WTC11 (cell line): ENCODE results near the gene STIM2. TPM values are rescaled to one million over a fixed set of nuclear protein-coding genes. Genes with fewer than 3 reads are reported as not detected.

Source experiments
- ATAC-seq: fragments of 200-7000 bp; cut with Tn5 transposase; 2 replicates; pipeline ENCODE4 v1.10.0; 2021; ENCODE audit warnings: mild to moderate bottlenecking, moderate library complexity
- CTCF ChIA-PET: fragments of 300-600 bp; sonication (Branson Sonifier 250); formaldehyde crosslinking; loops from one replicate; lab custom pipeline; 2021; ENCODE audit warnings: antibody characterized with exemption; lab: Charles Lee
- POLR2A ChIA-PET: fragments of 350-600 bp; sonication (Branson Sonifier 250); formaldehyde crosslinking; loops from one replicate; lab custom pipeline; 2021; ENCODE audit warnings: antibody characterized with exemption; lab: Charles Lee
- DNase-seq: peaks from one replicate; pipeline ENCODE4 v3.0.0; 2021; ENCODE audit warnings: low spot score
- H3K27ac Mint-ChIP-seq: 2 replicates; pipeline ENCODE4 v1.8.0; 2021; ENCODE audit warnings: mixed read lengths
- H3K27me3 Mint-ChIP-seq: 2 replicates; pipeline ENCODE4 v1.8.0; 2021; ENCODE audit warnings: low read depth, mild to moderate bottlenecking, moderate library complexity, mixed read lengths
- H3K36me3 Mint-ChIP-seq: 2 replicates; pipeline ENCODE4 v1.8.0; 2021; ENCODE audit warnings: mixed read lengths
- H3K4me1 Mint-ChIP-seq: 2 replicates; pipeline ENCODE4 v1.8.0; 2022; ENCODE audit warnings: mixed read lengths
- H3K4me3 Mint-ChIP-seq: 2 replicates; pipeline ENCODE4 v1.8.0; 2021; ENCODE audit warnings: mild to moderate bottlenecking, moderate library complexity, mixed read lengths
- H3K9me3 Mint-ChIP-seq: 2 replicates; pipeline ENCODE4 v1.8.0; 2021; ENCODE audit warnings: mixed read lengths
- MYBL2 ChIP-seq: sonication (generic); formaldehyde crosslinking; IDR thresholded peaks from 2 replicates; pipeline ENCODE4 v1.8.1; 2023; ENCODE audit warnings: mild to moderate bottlenecking, moderate library complexity, missing genetic modification reagents
- SMAD3 ChIP-seq: sonication (generic); formaldehyde crosslinking; IDR thresholded peaks from 2 replicates; pipeline ENCODE4 v1.8.0; 2022; ENCODE audit warnings: missing genetic modification reagents, mild to moderate bottlenecking, borderline replicate concordance
- SOX15 ChIP-seq: fragments of 250-450 bp; sonication (Bioruptor Pico); IDR thresholded peaks from 2 replicates; pipeline ENCODE4 v1.9.0; 2021; ENCODE audit warnings: mild to moderate bottlenecking
- ZNF416 ChIP-seq: fragments of 250-450 bp; sonication (Bioruptor Pico); IDR thresholded peaks from 2 replicates; pipeline ENCODE4 v1.9.0; 2021; ENCODE audit warnings: mild to moderate bottlenecking, inconsistent platforms
- total RNA-seq: library from RNA; stranded (reverse); gene quantifications from 3 replicates; pipeline ENCODE4 v1.2.3, GENCODE V29; 2021
- TF ChIP-seq, protein P1 (sequence below): sonication (generic); formaldehyde crosslinking; IDR thresholded peaks from 2 replicates; pipeline ENCODE4 v1.8.0; 2022; ENCODE audit warnings: missing genetic modification reagents
- TF ChIP-seq, protein P2 (sequence below): fragments of 250-450 bp; sonication (Bioruptor Pico); IDR thresholded peaks from 2 replicates; pipeline ENCODE4 v1.9.0; 2021; ENCODE audit warnings: mild to moderate bottlenecking
- TF ChIP-seq, protein P3 (sequence below): sonication (generic); formaldehyde crosslinking; IDR thresholded peaks from 2 replicates; pipeline ENCODE4 v1.8.1; 2023; ENCODE audit warnings: mild to moderate bottlenecking, missing genetic modification reagents, borderline replicate concordance
- TF ChIP-seq, protein P4 (sequence below): sonication (generic); formaldehyde crosslinking; IDR thresholded peaks from 2 replicates; pipeline ENCODE4 v1.8.1; 2023; ENCODE audit warnings: mild to moderate bottlenecking, missing genetic modification reagents, moderate library complexity
- TF ChIP-seq, protein P5 (sequence below): sonication (generic); formaldehyde crosslinking; IDR thresholded peaks from 2 replicates; pipeline ENCODE4 v1.8.0; 2023; ENCODE audit warnings: missing genetic modification reagents, mild to moderate bottlenecking, borderline replicate concordance

Gene STIM2
- total RNA-seq, 1 experiment from 2014 or later, result 22.4 TPM

- TF ChIP-seq, protein P1, sequence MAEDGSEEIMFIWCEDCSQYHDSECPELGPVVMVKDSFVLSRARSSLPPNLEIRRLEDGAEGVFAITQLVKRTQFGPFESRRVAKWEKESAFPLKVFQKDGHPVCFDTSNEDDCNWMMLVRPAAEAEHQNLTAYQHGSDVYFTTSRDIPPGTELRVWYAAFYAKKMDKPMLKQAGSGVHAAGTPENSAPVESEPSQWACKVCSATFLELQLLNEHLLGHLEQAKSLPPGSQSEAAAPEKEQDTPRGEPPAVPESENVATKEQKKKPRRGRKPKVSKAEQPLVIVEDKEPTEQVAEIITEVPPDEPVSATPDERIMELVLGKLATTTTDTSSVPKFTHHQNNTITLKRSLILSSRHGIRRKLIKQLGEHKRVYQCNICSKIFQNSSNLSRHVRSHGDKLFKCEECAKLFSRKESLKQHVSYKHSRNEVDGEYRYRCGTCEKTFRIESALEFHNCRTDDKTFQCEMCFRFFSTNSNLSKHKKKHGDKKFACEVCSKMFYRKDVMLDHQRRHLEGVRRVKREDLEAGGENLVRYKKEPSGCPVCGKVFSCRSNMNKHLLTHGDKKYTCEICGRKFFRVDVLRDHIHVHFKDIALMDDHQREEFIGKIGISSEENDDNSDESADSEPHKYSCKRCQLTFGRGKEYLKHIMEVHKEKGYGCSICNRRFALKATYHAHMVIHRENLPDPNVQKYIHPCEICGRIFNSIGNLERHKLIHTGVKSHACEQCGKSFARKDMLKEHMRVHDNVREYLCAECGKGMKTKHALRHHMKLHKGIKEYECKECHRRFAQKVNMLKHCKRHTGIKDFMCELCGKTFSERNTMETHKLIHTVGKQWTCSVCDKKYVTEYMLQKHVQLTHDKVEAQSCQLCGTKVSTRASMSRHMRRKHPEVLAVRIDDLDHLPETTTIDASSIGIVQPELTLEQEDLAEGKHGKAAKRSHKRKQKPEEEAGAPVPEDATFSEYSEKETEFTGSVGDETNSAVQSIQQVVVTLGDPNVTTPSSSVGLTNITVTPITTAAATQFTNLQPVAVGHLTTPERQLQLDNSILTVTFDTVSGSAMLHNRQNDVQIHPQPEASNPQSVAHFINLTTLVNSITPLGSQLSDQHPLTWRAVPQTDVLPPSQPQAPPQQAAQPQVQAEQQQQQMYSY (CRISPR knock-in tag), result no peak
- TF ChIP-seq SMAD3 (no peak), SOX15 (CRISPR knock-in tag) (no peak)
- TF ChIP-seq, all 79 proteins: peak for 0
Observed at GRCh38 chr4:27000820-27001219, 140.2 kb downstream of the STIM2 start (continued).

DNA sequence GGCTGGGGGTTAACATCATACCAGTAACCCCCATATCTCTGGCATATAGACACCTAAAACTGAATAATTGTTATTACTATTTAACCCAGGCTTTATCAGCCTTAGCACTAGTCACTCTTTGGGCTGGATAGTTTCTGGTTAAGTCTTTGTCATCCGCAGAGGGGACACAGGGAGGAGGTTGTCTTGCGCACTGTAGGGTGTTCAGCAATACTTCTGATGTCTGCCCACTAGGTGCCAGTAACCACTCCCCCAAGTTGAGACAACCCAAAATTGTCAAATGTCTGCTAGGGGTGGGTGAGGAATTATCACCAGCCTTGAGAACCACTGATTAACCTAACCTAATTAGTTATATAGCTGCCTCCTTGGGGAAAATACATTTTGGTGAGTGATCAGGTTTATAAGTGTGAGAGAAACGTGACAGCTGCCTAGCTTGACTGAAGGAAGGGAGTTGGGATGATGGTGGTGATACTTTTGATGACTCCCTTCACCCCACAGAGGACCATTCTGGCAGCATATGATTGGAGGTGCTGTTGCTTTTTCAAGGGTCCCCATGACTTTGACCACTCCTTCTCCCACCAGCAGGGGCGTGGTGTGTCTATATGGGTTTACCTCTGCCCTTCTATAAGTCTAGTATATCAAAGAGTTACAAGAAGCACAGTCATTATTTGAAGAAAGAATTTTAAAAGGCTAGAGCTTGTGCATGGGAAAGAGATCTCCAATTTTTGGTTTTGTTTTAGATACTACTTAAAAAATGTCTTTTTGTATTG, 140.9 kb downstream of the STIM2 start:
- Mint-ChIP-seq H3K4me1 (peaks cover 26% of the 10 kb centered on the region), H3K27ac (no peak overlapping the region), H3K9me3 (no peaks in the 10 kb centered on the region), H3K36me3 (no peaks in the 10 kb centered on the region), H3K4me3 (no peak overlapping the region), H3K27me3 (no peaks in the 10 kb centered on the region)
- ChIA-PET POLR2A (no interaction called here), CTCF (interaction anchor here (1.0 to 2.4 kb wide), 8 partner anchors 9 to 214 kb away, joined by 3 to 9 read pairs (median 4); no protein-coding TSS in a partner anchor)
- DNase-seq, result peak; percentile 24
- TF ChIP-seq, protein P2, sequence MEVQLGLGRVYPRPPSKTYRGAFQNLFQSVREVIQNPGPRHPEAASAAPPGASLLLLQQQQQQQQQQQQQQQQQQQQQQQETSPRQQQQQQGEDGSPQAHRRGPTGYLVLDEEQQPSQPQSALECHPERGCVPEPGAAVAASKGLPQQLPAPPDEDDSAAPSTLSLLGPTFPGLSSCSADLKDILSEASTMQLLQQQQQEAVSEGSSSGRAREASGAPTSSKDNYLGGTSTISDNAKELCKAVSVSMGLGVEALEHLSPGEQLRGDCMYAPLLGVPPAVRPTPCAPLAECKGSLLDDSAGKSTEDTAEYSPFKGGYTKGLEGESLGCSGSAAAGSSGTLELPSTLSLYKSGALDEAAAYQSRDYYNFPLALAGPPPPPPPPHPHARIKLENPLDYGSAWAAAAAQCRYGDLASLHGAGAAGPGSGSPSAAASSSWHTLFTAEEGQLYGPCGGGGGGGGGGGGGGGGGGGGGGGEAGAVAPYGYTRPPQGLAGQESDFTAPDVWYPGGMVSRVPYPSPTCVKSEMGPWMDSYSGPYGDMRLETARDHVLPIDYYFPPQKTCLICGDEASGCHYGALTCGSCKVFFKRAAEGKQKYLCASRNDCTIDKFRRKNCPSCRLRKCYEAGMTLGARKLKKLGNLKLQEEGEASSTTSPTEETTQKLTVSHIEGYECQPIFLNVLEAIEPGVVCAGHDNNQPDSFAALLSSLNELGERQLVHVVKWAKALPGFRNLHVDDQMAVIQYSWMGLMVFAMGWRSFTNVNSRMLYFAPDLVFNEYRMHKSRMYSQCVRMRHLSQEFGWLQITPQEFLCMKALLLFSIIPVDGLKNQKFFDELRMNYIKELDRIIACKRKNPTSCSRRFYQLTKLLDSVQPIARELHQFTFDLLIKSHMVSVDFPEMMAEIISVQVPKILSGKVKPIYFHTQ, result no peak
- TF ChIP-seq, protein P3, sequence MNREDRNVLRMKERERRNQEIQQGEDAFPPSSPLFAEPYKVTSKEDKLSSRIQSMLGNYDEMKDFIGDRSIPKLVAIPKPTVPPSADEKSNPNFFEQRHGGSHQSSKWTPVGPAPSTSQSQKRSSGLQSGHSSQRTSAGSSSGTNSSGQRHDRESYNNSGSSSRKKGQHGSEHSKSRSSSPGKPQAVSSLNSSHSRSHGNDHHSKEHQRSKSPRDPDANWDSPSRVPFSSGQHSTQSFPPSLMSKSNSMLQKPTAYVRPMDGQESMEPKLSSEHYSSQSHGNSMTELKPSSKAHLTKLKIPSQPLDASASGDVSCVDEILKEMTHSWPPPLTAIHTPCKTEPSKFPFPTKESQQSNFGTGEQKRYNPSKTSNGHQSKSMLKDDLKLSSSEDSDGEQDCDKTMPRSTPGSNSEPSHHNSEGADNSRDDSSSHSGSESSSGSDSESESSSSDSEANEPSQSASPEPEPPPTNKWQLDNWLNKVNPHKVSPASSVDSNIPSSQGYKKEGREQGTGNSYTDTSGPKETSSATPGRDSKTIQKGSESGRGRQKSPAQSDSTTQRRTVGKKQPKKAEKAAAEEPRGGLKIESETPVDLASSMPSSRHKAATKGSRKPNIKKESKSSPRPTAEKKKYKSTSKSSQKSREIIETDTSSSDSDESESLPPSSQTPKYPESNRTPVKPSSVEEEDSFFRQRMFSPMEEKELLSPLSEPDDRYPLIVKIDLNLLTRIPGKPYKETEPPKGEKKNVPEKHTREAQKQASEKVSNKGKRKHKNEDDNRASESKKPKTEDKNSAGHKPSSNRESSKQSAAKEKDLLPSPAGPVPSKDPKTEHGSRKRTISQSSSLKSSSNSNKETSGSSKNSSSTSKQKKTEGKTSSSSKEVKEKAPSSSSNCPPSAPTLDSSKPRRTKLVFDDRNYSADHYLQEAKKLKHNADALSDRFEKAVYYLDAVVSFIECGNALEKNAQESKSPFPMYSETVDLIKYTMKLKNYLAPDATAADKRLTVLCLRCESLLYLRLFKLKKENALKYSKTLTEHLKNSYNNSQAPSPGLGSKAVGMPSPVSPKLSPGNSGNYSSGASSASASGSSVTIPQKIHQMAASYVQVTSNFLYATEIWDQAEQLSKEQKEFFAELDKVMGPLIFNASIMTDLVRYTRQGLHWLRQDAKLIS (CRISPR knock-in tag), result no peak
- TF ChIP-seq ZNF416 (no peak), MYBL2 (CRISPR knock-in tag) (no peak)
- TF ChIP-seq, protein P4, sequence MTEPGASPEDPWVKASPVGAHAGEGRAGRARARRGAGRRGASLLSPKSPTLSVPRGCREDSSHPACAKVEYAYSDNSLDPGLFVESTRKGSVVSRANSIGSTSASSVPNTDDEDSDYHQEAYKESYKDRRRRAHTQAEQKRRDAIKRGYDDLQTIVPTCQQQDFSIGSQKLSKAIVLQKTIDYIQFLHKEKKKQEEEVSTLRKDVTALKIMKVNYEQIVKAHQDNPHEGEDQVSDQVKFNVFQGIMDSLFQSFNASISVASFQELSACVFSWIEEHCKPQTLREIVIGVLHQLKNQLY (CRISPR knock-in tag), result no peak
- TF ChIP-seq, protein P5, sequence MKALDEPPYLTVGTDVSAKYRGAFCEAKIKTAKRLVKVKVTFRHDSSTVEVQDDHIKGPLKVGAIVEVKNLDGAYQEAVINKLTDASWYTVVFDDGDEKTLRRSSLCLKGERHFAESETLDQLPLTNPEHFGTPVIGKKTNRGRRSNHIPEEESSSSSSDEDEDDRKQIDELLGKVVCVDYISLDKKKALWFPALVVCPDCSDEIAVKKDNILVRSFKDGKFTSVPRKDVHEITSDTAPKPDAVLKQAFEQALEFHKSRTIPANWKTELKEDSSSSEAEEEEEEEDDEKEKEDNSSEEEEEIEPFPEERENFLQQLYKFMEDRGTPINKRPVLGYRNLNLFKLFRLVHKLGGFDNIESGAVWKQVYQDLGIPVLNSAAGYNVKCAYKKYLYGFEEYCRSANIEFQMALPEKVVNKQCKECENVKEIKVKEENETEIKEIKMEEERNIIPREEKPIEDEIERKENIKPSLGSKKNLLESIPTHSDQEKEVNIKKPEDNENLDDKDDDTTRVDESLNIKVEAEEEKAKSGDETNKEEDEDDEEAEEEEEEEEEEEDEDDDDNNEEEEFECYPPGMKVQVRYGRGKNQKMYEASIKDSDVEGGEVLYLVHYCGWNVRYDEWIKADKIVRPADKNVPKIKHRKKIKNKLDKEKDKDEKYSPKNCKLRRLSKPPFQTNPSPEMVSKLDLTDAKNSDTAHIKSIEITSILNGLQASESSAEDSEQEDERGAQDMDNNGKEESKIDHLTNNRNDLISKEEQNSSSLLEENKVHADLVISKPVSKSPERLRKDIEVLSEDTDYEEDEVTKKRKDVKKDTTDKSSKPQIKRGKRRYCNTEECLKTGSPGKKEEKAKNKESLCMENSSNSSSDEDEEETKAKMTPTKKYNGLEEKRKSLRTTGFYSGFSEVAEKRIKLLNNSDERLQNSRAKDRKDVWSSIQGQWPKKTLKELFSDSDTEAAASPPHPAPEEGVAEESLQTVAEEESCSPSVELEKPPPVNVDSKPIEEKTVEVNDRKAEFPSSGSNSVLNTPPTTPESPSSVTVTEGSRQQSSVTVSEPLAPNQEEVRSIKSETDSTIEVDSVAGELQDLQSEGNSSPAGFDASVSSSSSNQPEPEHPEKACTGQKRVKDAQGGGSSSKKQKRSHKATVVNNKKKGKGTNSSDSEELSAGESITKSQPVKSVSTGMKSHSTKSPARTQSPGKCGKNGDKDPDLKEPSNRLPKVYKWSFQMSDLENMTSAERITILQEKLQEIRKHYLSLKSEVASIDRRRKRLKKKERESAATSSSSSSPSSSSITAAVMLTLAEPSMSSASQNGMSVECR (CRISPR knock-in tag), result no peak
- TF ChIP-seq, all 79 proteins: peak for 0
- peak; percentile 82 for ATAC-seq
